Suppressor macrophage treated with lipopolysaccharide for 4 hours (primary cell): ENCODE data around the gene MTCH1.
A peak's percentile ranks its signal among the peaks of the same experiment; 100 is the strongest.
"Not testable (repeated sequence)": the region's sequence is repeated elsewhere in the genome, so short reads cannot be mapped to it uniquely, and the experiment has no call there.

Experiments
- DNase-seq: peaks from one replicate; pipeline ENCODE4 v3.0.0-alpha.2; 2020

The MTCH1 gene

GRCh38 chr6:37016995-37017394, 31.0 kb upstream of the MTCH1 start:
- no peak for DNase-seq

DNA sequence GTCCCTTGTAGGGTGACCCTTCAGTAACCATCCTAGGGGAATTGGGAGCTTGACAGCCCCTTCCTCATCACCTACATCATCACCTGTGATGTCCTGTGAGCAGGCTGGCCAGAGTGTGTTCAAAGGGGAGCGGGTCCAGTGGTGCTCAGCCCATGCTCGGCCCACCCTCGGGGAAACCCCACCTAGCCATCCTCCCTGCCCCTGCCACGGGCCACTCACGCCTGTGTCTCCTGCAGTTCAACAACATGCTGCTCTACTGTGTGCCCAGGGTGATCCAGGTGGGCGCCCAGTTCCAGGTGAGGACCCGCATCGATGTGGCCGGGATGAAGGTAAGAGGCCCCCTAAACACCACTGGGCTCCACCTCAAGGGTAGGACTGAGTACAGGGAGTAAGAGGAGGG, 29.5 kb upstream of the MTCH1 start:
- DNase-seq = no peak

DNA sequence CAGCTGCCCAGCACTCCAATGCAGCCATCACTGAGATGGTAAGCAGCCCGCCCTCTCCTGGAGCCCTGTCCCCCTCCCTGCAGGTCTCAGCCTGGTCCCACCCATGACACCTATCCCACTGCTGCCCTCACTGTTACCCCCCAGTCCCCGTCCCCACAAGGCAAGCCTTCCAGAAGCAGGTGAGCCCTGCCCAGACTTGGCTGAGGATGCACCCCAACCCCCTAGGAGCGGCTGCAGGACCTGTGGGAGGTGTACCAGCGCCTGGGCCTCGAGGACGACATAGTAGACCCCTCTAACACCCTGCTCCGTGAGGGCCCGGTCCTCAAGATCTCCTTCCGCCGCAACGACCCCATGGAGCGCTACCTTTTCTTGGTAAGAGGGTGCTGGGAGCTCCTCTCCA, 28.7 kb upstream of the MTCH1 start:
- no peak for DNase-seq

GRCh38 chr6:37013516-37014491, 27.8 kb upstream of the MTCH1 start:
- DNase-seq = no peak

- DNase-seq = peak; percentile 74
Measured at GRCh38 chr6:37011656-37012378, 25.8 kb upstream of the MTCH1 start.

DNA sequence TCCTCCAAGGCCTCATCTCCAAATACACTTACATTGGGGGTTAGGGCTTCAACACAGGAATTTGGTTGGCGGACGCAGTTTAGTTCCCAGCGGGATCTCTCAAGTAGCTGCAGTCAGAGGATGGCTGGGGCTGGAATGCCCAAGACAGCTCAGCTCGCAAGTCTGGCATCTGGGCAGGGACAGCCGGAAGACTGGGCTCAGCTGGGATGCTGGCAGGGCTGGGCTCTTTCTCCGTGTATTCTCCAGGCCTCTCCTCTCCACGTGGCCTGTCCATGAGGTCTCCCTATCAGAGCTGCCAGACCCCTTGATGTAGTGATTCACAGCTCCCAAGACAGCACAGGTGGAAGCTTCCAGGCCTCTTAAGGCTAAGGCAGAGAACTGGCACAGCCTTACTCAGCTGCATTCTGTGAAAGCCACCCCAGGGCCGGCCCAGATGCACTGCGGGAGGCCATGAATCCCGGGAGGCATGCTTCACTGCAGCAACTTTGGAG, 24.5 kb upstream of the MTCH1 start:
- DNase-seq = no peak

DNA sequence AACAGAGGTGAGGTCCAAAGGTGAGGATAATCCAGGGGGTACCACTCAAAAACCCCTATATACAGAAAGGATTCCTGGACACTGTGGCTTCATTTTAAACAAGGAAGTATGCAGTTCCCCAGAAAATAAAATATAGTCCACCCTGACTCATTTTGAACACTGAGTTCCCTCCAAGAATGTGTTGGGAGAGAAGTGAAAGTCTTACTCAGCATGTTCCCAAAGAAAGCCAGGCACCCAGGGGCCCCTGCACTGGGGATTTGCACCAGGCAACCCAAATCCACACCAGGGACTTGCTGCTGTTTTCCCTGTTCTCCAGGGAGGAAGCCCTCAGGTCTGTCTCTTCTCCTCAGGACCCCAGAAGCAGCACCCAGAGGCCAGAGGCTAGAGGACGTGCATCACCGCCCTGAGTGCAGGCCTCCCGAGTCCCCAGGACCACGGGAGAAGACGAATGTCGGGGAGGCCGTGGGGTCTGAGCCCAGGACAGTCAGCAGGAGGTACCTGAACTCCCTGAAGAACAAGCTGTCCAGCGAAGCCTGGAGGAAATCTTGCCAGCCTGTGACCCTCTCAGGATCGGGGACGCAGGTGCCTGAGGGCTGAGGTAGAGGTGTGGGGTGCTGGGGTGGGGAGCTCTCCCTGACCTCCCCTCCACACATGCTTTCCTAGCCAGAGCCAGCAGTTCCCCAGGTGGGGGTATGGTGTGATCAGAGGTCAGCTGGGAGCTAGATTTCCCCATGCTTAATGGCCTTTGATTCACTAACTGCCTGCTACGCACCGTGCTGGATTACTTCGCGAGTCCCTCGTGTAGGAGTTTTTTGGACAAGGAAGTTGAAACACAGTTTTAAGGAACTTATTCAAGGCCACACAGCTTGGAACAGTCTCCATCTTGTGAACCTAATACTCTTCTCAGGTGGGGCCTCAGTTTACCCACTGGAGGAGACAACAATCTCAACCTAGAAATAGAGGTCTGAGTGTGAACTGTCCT, 22.8 kb upstream of the MTCH1 start:
- peak; percentile 84 for DNase-seq

- peak; percentile 93 for DNase-seq
Measured at GRCh38 chr6:37007340-37008043, 21.5 kb upstream of the MTCH1 start.

DNA sequence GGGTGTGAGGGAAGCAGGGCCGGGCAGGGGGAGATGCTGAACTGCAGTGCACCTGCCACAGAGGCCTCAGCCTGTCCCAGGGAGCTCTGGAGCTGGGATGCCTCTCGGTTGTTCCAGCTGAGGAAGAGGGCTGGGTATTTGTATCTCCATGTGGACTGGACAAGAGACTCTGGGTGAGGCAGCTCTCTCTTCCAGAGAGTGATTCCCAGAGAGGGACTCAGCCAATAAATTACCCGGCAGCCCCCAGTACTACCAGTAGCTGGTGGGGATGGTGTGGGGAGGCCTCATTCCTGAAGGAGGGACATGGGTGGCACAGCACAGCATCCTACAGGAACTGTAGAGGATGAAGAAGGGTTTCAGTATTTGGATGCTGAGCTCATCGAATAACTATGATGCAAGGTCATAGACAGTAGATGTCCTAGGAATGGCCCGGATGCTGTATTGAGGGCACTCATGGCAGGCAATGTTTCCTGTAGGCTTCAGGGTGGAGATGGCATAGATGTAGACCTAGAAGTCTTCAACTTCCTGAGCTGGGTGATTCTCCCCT, 20.9 kb upstream of the MTCH1 start:
- DNase-seq = peak; percentile 73

DNA sequence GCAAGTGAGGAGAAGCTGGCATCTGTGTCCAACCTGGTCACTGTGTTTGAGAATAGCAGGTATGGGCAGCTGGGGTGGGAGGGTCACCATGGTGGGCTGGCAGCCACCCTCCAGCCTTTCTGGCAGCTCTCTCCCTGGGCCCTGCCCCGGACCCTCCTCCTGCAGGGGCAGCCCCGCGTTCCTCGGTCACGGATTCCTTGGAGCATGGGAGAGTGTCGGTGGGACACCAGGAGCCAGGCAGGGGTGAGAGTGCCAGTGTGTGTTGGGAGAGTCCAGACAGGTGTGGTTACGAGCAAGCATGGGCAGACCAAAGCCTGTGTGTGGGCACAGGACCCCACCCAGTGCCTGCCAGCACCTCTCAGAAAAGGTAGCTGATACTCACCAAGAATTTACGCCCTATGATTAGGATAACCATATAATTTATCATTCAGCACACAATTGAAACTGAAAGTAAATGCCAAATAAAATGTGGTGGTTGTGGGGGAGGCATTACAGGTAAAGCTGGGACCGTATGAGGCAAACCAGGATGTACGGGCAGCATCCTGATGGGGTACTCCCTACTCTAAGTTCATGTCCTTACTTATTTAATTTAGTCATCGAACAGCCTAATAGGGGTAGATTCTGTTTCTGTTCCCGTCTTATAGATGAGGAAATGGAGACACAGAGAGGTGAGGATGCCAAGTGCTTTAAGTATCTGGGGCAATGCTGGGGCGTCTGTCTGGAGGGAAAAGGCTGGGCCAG, 20.0 kb upstream of the MTCH1 start:
- peak; percentile 65 for DNase-seq

DNA sequence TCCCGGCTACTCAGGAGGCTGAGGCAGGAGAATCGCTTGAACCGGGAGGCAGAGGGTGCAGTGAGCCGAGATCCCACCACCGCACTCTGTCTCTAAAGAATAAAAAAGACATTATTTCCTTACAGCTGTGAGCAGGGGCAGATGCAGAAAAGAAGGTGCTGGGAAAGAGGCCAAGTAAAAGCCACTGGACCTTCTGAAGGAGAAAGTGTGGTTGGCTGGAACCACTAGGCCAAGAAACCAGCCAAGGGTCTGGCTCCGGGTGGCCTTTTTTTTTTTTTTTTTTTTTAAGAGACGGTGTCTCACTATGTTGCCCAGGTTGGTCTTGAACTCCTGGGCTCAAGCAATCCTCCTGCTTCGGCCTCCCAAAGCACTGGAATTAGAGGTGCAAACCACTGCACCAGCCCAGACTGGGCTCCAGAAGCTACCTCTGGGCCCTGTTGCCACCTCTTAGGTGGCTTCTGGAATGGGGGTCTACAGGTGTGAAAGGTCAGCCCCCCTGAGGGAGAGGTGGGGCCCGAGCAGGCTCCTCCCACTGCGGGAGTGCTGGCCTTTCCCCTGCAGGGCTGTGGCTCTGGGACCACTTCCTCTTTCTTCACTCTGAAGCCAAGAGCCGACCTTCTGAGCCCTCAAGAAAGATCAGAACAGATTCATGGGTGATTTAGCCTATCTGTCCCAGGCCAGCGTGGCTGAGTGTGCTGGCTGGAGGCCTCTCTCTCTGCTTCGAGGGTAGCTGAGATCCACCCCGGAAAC, 19.2 kb upstream of the MTCH1 start, which contains the start of gene FGD2:
TSS of gene FGD2 (plus strand) at position 595 of the 750 bp plus-strand sequence. CDS start 163 bp downstream, outside the sequence.
- peak; percentile 86 for DNase-seq

- no peak for DNase-seq
Measured at GRCh38 chr6:37004044-37004980, 18.3 kb upstream of the MTCH1 start.

DNA sequence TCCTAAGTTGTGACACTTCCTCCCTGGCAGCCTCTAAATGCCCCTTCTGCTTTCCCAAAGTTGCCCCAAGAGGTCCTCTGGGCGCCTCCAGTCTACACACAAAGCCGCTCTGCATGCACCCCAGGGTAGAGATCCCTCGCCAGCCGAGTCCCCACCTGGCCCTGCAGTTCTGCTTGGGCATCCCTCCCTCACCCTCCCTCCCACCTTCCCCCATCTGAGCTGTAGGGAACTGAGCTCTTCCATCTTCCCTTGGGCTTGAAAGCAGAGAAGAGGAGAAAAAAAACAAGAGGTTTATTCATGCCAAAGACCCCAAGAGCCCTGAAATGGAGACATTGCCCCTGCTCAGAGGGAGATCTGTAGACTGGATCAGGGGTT, 13.7 kb upstream of the MTCH1 start:
- no peak for DNase-seq

DNA sequence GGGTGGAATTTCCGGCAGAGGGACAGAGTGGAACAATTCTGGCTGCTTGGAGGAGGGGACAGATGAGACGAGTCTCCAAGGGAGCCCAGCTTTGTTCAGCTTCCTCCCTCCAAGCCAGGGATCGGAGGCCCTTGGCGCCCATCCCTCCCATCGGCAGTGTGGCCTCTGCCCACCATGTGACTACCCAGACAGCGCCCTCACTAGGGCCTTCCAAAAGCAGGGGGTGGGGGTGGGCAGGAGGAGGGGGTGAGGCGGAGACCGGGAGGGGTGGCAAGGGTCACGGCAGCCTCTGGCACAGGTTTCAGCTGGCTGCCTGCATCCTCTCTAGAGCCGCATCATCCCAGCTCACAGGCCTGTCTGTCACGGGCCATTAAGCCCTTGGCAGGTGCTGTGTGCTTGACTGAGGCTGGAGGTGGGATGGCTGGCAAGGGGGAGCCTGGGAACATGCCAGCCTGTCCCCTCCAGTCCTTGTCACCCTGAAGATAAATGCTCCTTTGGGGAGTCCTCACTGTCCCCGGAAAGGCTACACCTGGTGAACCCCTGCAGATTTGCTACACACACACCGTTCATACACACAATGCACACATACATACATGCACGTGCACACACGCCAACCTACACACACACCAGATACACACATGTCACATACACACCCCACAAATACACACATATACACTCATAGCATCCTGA, 13.2 kb upstream of the MTCH1 start:
- DNase-seq = no peak

DNA sequence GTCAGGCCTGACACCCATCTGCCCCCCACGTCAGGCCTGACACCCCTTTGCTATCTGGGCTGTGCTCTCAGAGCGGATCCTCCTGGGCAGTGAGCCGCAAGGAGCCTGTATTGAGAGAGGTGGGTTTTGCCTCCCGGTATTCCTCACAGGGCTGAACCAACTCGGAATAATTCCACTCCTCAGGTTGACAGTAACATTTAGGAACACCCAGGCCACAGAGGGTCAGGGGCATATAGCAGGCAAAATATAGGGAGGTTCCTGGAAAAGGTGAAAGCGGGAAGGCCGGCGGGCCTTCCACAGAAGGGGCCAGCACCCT, 12.7 kb upstream of the MTCH1 start:
- no peak for DNase-seq

- no peak for DNase-seq
Measured at GRCh38 chr6:36997811-36998722, 12.1 kb upstream of the MTCH1 start.

DNA sequence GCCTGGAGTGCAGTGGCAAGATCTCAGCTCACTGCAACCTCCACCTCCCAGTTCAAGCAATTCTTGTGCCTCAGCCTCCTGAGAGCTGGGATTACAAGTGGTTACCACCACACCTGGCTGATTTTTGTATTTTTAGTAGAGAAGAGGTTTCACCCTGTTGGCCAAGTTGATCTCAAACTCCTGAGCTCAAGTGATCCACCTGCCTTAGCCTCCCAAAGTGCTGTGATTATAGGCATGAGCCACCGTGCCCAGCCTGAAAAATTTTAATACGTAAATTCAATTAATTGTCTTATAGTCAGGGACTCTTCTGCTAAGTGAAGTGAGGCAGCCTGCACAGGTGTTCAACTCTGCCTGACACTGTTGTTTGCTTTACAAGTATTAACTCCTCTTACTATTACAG, 4.4 kb upstream of the MTCH1 start:
- not testable (repeated sequence) for DNase-seq
